ENCODE measurements around the gene TBC1D22A. TPM values are rescaled to one million over a fixed set of nuclear protein-coding genes. Genes with fewer than 3 reads are reported as not detected.

The TBC1D22A gene
- total and polyA plus RNA-seq, 7 experiments from 2014 or later = 18.6 to 50.1 (median 39.3) TPM

GRCh38 chr22:47151490-47151889 is 389.0 kb downstream of the TBC1D22A start:
- no peak overlapping the region for H3K27ac ChIP-seq (ENCODE audit: low read depth, low read length)
- CTCF ChIA-PET = no interaction called here
- no peaks in the 10 kb centered on the region for H3K9me3 ChIP-seq (ENCODE audit: control insufficient read depth in 2 of 3, low read length in 3 of 3)
- H3K4me3 Mint-ChIP-seq = no peak overlapping the region
- POLR2A ChIA-PET = no interaction called here
- peaks cover 0 to 20% (median 7%) of the 10 kb centered on the region in 5 donors for H3K36me3 Mint-ChIP-seq
- H3K4me1 Mint-ChIP-seq = peaks cover 0 to 12% (median 0%) of the 10 kb centered on the region in 7 donors
- DNase-seq (no peak), ATAC-seq (no peak)
- no peak overlapping the region for H3K27ac Mint-ChIP-seq
- H3K9me3 Mint-ChIP-seq = peaks cover 0 to 6% (median 0%) of the 10 kb centered on the region in 11 donors
- no peaks in the 10 kb centered on the region for H3K4me1 ChIP-seq (ENCODE audit: control insufficient read depth in 2 of 2, insufficient read depth in 2 of 2, low read length in 2 of 2)
- H3K27me3 ChIP-seq (ENCODE audit: control insufficient read depth in 2 of 2, insufficient read depth in 2 of 2, low read length in 2 of 2) = no peaks in the 10 kb centered on the region
- H3K36me3 ChIP-seq (ENCODE audit: control insufficient read depth in 2 of 3, insufficient read depth in 3 of 3, low read length in 3 of 3) = peaks cover 0 to 9% (median 0%) of the 10 kb centered on the region in 3 experiments
- H3K27me3 Mint-ChIP-seq = no peaks in the 10 kb centered on the region
- intact Hi-C loops (cut with micrococcal nuclease) = no loop called here
- no peak overlapping the region for H3K4me3 ChIP-seq (ENCODE audit: low read length)

DNA sequence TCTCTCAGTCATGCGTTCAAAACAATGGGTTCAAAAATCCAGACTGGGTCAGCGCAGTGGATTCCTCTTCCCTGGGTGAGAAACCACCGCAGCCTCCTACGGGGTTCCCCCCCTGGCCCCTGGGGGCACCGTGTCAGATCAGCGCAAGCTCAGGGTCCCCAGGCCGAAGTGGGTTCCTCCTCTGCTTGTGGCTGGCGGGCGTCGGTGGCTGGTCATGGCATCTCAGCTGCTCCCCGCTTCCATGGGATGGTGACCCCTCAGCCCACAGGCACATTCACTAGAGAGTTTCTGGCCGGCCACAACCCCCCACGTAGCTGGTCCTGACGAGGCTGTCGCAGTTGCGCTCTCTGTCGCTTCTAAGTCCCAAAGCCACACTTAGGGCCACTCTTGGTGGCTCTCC is 389.8 kb downstream of the TBC1D22A start:
- CTCF ChIA-PET = no interaction called here
- no peak for ATAC-seq
- Mint-ChIP-seq H3K27ac (no peak overlapping the region), H3K27me3 (no peaks in the 10 kb centered on the region), H3K4me3 (no peak overlapping the region), H3K36me3 (peaks cover 0 to 26% (median 7%) of the 10 kb centered on the region in 5 donors), H3K4me1 (peaks cover 0 to 12% (median 0%) of the 10 kb centered on the region in 7 donors), H3K9me3 (peaks cover 0 to 6% (median 0%) of the 10 kb centered on the region in 11 donors)
- DNase-seq = no peak
- H3K4me1 ChIP-seq (ENCODE audit: control insufficient read depth in 2 of 2, insufficient read depth in 2 of 2, low read length in 2 of 2) = no peaks in the 10 kb centered on the region
- no peak overlapping the region for H3K4me3 ChIP-seq (ENCODE audit: low read length)
- peaks cover 0 to 14% (median 0%) of the 10 kb centered on the region in 3 experiments for H3K36me3 ChIP-seq (ENCODE audit: control insufficient read depth in 2 of 3, insufficient read depth in 3 of 3, low read length in 3 of 3)
- intact Hi-C loops (cut with micrococcal nuclease) = no loop called here
- H3K27ac ChIP-seq (ENCODE audit: low read depth, low read length) = no peak overlapping the region
- POLR2A ChIA-PET = no interaction called here
- H3K9me3 ChIP-seq (ENCODE audit: control insufficient read depth in 2 of 3, low read length in 3 of 3) = no peaks in the 10 kb centered on the region
- no peaks in the 10 kb centered on the region for H3K27me3 ChIP-seq (ENCODE audit: control insufficient read depth in 2 of 2, insufficient read depth in 2 of 2, low read length in 2 of 2)

GRCh38 chr22:47152938-47153337 is 390.5 kb downstream of the TBC1D22A start:
- Mint-ChIP-seq H3K27ac (no peak overlapping the region), H3K9me3 (peaks cover 0 to 6% (median 0%) of the 10 kb centered on the region in 11 donors), H3K4me1 (peaks cover 0 to 12% (median 0%) of the 10 kb centered on the region in 7 donors), H3K36me3 (peaks cover 0 to 26% (median 7%) of the 10 kb centered on the region in 5 donors), H3K27me3 (no peaks in the 10 kb centered on the region), H3K4me3 (no peak overlapping the region)
- CTCF ChIA-PET = no interaction called here
- ATAC-seq (no peak), DNase-seq (no peak)
- POLR2A ChIA-PET = no interaction called here
- H3K4me1 ChIP-seq (ENCODE audit: control insufficient read depth in 2 of 2, insufficient read depth in 2 of 2, low read length in 2 of 2) = no peaks in the 10 kb centered on the region
- no peaks in the 10 kb centered on the region for H3K9me3 ChIP-seq (ENCODE audit: control insufficient read depth in 2 of 3, low read length in 3 of 3)
- no peaks in the 10 kb centered on the region for H3K27me3 ChIP-seq (ENCODE audit: control insufficient read depth in 2 of 2, insufficient read depth in 2 of 2, low read length in 2 of 2)
- intact Hi-C loops (cut with micrococcal nuclease) = no loop called here
- no peak overlapping the region for H3K4me3 ChIP-seq (ENCODE audit: low read length)
- no peak overlapping the region for H3K27ac ChIP-seq (ENCODE audit: low read depth, low read length)
- peaks cover 0 to 14% (median 0%) of the 10 kb centered on the region in 3 experiments for H3K36me3 ChIP-seq (ENCODE audit: control insufficient read depth in 2 of 3, insufficient read depth in 3 of 3, low read length in 3 of 3)

- Histone ChIP-seq H3K4me1 (ENCODE audit: control insufficient read depth in 2 of 2, insufficient read depth in 2 of 2, low read length in 2 of 2) (no peaks in the 10 kb centered on the region), H3K9me3 (ENCODE audit: control insufficient read depth in 2 of 3, low read length in 3 of 3) (no peaks in the 10 kb centered on the region), H3K36me3 (ENCODE audit: control insufficient read depth in 2 of 3, insufficient read depth in 3 of 3, low read length in 3 of 3) (peaks cover 0 to 14% (median 0%) of the 10 kb centered on the region in 3 experiments), H3K27me3 (ENCODE audit: control insufficient read depth in 2 of 2, insufficient read depth in 2 of 2, low read length in 2 of 2) (no peaks in the 10 kb centered on the region), H3K27ac (ENCODE audit: low read depth, low read length) (no peak overlapping the region), H3K4me3 (ENCODE audit: low read length) (no peak overlapping the region)
- CTCF ChIA-PET = no interaction called here
- Mint-ChIP-seq H3K36me3 (peaks cover 0 to 29% (median 7%) of the 10 kb centered on the region in 5 donors), H3K9me3 (peaks cover 0 to 6% (median 0%) of the 10 kb centered on the region in 11 donors), H3K27me3 (no peaks in the 10 kb centered on the region), H3K27ac (peak overlapping the region in 1 of 9 donors; percentile 55), H3K4me1 (peaks cover 0 to 12% (median 0%) of the 10 kb centered on the region in 7 donors), H3K4me3 (no peak overlapping the region)
- no peak for DNase-seq
- ATAC-seq = no peak
- intact Hi-C loops (cut with micrococcal nuclease) = no loop called here
- POLR2A ChIA-PET = no interaction called here
Observed at GRCh38 chr22:47153854-47154525, 391.5 kb downstream of the TBC1D22A start.

DNA sequence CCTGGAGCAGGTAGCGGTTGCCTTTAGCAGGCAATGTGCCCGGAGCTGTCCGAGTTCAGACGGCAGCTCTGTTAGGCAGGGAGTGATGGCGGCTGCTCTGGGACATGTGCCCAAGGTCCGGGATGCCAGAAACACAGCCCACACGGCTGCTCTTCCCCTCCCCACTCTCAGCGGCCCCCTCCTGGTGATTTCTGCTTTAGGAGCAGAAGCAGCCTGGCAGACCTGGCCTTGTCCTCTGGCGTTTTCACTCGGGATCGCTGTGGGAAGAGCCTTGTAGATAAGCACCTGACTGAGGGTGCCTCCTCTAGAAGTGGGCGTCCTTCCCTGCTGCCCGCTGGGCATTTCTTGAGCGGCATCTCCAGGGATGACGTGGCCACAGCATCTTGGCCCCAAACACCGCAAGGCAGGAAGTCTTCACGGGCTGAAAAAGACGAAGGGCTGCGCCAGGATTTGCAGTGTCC is 392.2 kb downstream of the TBC1D22A start:
- Mint-ChIP-seq H3K36me3 (peaks cover 0 to 29% (median 7%) of the 10 kb centered on the region in 5 donors), H3K27ac (peak overlapping the region in 1 of 9 donors; percentile 64), H3K4me1 (peaks cover 0 to 12% (median 0%) of the 10 kb centered on the region in 7 donors), H3K9me3 (peaks cover 0 to 6% (median 0%) of the 10 kb centered on the region in 11 donors), H3K4me3 (no peak overlapping the region), H3K27me3 (no peaks in the 10 kb centered on the region)
- no peaks in the 10 kb centered on the region for H3K9me3 ChIP-seq (ENCODE audit: control insufficient read depth in 2 of 3, low read length in 3 of 3)
- H3K36me3 ChIP-seq (ENCODE audit: control insufficient read depth in 2 of 3, insufficient read depth in 3 of 3, low read length in 3 of 3) = peaks cover 0 to 18% (median 0%) of the 10 kb centered on the region in 3 experiments
- no peaks in the 10 kb centered on the region for H3K27me3 ChIP-seq (ENCODE audit: control insufficient read depth in 2 of 2, insufficient read depth in 2 of 2, low read length in 2 of 2)
- no peak overlapping the region for H3K27ac ChIP-seq (ENCODE audit: low read depth, low read length)
- no peak for DNase-seq
- intact Hi-C loops (cut with micrococcal nuclease) = no loop called here
- no peak overlapping the region for H3K4me3 ChIP-seq (ENCODE audit: low read length)
- POLR2A ChIA-PET = no interaction called here
- CTCF ChIA-PET = no interaction called here
- no peaks in the 10 kb centered on the region for H3K4me1 ChIP-seq (ENCODE audit: control insufficient read depth in 2 of 2, insufficient read depth in 2 of 2, low read length in 2 of 2)
- ATAC-seq = no peak

DNA sequence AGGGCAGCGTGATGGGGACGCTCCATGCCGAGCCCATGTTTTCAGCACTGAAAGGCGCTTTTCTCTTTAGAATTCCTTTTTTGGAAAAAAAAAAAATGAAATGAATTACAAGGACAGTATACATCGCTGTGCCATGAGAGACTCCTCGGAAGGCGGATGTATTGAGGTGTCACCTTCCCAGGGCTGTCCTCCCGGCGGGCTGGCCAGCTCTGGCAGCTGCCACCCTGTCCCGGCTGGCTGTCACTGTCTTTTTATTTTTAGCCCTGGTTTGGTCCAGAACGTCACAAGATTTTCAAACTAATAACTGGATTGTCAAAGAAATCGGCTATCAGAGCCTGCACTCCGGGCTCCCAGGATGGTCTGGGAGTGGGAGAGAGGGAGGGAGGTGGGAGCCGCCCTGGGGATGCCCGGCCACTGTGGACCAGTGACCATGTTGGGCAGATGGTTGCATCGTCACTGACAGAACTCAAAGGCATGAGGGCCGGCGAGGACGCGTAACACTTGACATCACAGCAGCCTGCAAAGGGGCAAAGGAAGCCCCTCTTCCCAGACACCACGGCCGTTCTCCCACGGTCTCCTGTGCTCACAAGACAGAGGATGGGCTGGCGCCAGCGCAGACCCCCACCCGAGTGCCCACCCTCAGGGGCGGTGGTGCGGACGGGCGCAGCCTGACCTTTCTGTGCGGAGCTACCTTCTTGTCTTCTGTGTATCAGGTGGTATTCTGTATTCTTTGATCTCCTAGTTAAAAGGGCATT is 392.9 kb downstream of the TBC1D22A start:
- Histone ChIP-seq H3K4me1 (ENCODE audit: control insufficient read depth in 2 of 2, insufficient read depth in 2 of 2, low read length in 2 of 2) (no peaks in the 10 kb centered on the region), H3K27ac (ENCODE audit: low read depth, low read length) (no peak overlapping the region), H3K36me3 (ENCODE audit: control insufficient read depth in 2 of 3, insufficient read depth in 3 of 3, low read length in 3 of 3) (peaks cover 0 to 18% (median 0%) of the 10 kb centered on the region in 3 experiments), H3K9me3 (ENCODE audit: control insufficient read depth in 2 of 3, low read length in 3 of 3) (no peaks in the 10 kb centered on the region), H3K4me3 (ENCODE audit: low read length) (no peak overlapping the region), H3K27me3 (ENCODE audit: control insufficient read depth in 2 of 2, insufficient read depth in 2 of 2, low read length in 2 of 2) (no peaks in the 10 kb centered on the region)
- peaks cover 0 to 6% (median 0%) of the 10 kb centered on the region in 11 donors for H3K9me3 Mint-ChIP-seq
- CTCF ChIA-PET = no interaction called here
- H3K27me3 Mint-ChIP-seq = no peaks in the 10 kb centered on the region
- no peak for DNase-seq
- no peak overlapping the region for H3K4me3 Mint-ChIP-seq
- H3K36me3 Mint-ChIP-seq = peaks cover 0 to 29% (median 7%) of the 10 kb centered on the region in 5 donors
- ATAC-seq = no peak
- intact Hi-C loops (cut with micrococcal nuclease) = no loop called here
- H3K4me1 Mint-ChIP-seq = peaks cover 0 to 12% (median 0%) of the 10 kb centered on the region in 7 donors
- no peak overlapping the region for H3K27ac Mint-ChIP-seq
- POLR2A ChIA-PET = no interaction called here

Measured in naive thymus-derived CD4-positive, alpha-beta T cell (primary cell).